ENCODE data around the gene ABCC11. TPM values are rescaled to one million over a fixed set of nuclear protein-coding genes. Genes with fewer than 3 reads are reported as not detected.

The ABCC11 gene
- total and polyA plus RNA-seq, 2 of the 13 experiments (the other 11 are each of a cell fraction or from before 2014, with no cell fraction given), result 1.0 to 1.4 TPM

DNA sequence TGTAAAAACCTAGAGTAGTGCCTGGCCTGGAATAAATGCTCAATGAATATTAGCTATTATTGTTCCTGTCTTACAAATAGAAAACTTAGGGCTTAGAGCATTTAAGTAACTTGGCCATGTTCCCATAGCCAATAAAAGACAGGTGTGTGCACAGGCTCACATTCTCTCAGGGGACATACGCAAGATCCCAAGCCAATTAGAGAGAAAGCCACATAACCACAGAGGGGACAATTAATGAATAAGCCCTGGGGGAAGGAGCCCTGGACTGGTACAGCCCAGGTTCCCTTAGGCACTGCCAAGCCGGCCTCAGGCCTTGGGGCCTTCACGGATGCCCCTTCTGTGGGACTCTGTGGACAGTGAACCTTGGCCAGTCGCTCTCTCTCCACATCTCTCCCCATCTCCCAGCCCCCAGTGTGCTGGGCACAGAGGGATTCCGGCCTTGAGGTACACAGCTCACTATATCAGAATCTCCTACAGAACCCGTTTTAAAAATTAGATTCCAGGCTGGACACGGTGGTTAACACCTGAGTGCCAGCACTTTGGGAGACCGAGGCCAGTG, 64.3 kb downstream of the ABCC11 start (continued):
- TF ChIP-seq, protein P1, sequence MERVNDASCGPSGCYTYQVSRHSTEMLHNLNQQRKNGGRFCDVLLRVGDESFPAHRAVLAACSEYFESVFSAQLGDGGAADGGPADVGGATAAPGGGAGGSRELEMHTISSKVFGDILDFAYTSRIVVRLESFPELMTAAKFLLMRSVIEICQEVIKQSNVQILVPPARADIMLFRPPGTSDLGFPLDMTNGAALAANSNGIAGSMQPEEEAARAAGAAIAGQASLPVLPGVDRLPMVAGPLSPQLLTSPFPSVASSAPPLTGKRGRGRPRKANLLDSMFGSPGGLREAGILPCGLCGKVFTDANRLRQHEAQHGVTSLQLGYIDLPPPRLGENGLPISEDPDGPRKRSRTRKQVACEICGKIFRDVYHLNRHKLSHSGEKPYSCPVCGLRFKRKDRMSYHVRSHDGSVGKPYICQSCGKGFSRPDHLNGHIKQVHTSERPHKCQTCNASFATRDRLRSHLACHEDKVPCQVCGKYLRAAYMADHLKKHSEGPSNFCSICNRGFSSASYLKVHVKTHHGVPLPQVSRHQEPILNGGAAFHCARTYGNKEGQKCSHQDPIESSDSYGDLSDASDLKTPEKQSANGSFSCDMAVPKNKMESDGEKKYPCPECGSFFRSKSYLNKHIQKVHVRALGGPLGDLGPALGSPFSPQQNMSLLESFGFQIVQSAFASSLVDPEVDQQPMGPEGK (CRISPR knock-in tag; IDR thresholded peaks at IDR 0.05), result peak; percentile 54; the same call in 1 of the 2 replicates
- TF ChIP-seq, protein P2, sequence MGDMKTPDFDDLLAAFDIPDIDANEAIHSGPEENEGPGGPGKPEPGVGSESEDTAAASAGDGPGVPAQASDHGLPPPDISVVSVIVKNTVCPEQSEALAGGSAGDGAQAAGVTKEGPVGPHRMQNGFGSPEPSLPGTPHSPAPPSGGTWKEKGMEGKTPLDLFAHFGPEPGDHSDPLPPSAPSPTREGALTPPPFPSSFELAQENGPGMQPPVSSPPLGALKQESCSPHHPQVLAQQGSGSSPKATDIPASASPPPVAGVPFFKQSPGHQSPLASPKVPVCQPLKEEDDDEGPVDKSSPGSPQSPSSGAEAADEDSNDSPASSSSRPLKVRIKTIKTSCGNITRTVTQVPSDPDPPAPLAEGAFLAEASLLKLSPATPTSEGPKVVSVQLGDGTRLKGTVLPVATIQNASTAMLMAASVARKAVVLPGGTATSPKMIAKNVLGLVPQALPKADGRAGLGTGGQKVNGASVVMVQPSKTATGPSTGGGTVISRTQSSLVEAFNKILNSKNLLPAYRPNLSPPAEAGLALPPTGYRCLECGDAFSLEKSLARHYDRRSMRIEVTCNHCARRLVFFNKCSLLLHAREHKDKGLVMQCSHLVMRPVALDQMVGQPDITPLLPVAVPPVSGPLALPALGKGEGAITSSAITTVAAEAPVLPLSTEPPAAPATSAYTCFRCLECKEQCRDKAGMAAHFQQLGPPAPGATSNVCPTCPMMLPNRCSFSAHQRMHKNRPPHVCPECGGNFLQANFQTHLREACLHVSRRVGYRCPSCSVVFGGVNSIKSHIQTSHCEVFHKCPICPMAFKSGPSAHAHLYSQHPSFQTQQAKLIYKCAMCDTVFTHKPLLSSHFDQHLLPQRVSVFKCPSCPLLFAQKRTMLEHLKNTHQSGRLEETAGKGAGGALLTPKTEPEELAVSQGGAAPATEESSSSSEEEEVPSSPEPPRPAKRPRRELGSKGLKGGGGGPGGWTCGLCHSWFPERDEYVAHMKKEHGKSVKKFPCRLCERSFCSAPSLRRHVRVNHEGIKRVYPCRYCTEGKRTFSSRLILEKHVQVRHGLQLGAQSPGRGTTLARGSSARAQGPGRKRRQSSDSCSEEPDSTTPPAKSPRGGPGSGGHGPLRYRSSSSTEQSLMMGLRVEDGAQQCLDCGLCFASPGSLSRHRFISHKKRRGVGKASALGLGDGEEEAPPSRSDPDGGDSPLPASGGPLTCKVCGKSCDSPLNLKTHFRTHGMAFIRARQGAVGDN (CRISPR knock-in tag; IDR thresholded peaks at IDR 0.05), result peak; percentile 52
- TF ChIP-seq SIN3B (IDR thresholded peaks at IDR 0.05; ENCODE audit: low read length), result no peak
- no peak for TF ChIP-seq DMAP1 (CRISPR knock-in tag; IDR thresholded peaks at IDR 0.05)
- peak; percentile 31; the same call in 1 of the 2 replicates for TF ChIP-seq HOXA3 (CRISPR knock-in tag; IDR thresholded peaks at IDR 0.05)
- TF ChIP-seq SMC3 (IDR thresholded peaks at IDR 0.05; ENCODE audit: low read length), result no peak
- TF ChIP-seq ZBTB20 (CRISPR knock-in tag; IDR thresholded peaks at IDR 0.05; ENCODE audit: borderline replicate concordance, low read depth), result no peak
- TF ChIP-seq, protein P3, sequence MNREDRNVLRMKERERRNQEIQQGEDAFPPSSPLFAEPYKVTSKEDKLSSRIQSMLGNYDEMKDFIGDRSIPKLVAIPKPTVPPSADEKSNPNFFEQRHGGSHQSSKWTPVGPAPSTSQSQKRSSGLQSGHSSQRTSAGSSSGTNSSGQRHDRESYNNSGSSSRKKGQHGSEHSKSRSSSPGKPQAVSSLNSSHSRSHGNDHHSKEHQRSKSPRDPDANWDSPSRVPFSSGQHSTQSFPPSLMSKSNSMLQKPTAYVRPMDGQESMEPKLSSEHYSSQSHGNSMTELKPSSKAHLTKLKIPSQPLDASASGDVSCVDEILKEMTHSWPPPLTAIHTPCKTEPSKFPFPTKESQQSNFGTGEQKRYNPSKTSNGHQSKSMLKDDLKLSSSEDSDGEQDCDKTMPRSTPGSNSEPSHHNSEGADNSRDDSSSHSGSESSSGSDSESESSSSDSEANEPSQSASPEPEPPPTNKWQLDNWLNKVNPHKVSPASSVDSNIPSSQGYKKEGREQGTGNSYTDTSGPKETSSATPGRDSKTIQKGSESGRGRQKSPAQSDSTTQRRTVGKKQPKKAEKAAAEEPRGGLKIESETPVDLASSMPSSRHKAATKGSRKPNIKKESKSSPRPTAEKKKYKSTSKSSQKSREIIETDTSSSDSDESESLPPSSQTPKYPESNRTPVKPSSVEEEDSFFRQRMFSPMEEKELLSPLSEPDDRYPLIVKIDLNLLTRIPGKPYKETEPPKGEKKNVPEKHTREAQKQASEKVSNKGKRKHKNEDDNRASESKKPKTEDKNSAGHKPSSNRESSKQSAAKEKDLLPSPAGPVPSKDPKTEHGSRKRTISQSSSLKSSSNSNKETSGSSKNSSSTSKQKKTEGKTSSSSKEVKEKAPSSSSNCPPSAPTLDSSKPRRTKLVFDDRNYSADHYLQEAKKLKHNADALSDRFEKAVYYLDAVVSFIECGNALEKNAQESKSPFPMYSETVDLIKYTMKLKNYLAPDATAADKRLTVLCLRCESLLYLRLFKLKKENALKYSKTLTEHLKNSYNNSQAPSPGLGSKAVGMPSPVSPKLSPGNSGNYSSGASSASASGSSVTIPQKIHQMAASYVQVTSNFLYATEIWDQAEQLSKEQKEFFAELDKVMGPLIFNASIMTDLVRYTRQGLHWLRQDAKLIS (CRISPR knock-in tag; IDR thresholded peaks at IDR 0.05), result no peak
- 0 out of 2 replicates have a peak, but pooled peaks have one; percentile 37 for TF ChIP-seq ZNF766 (CRISPR knock-in tag; IDR thresholded peaks at IDR 0.05; ENCODE audit: borderline replicate concordance)
- no peak for TF ChIP-seq ZNF264 (CRISPR knock-in tag; IDR thresholded peaks at IDR 0.05)
- no peak for TF ChIP-seq MED8 (CRISPR knock-in tag; IDR thresholded peaks at IDR 0.05; ENCODE audit: insufficient replicate concordance)
- TF ChIP-seq MTA1 (CRISPR knock-in tag; IDR thresholded peaks at IDR 0.05; ENCODE audit: borderline replicate concordance), result 0 out of 2 replicates have a peak, but pooled peaks have one; percentile 21
- TF ChIP-seq FOSL1 (CRISPR knock-in tag; IDR thresholded peaks at IDR 0.05; ENCODE audit: borderline replicate concordance), result peak; percentile 25; the same call in 1 of the 2 replicates
- TF ChIP-seq ZFP62 (CRISPR knock-in tag; IDR thresholded peaks at IDR 0.05), result no peak
- TF ChIP-seq, protein P4, sequence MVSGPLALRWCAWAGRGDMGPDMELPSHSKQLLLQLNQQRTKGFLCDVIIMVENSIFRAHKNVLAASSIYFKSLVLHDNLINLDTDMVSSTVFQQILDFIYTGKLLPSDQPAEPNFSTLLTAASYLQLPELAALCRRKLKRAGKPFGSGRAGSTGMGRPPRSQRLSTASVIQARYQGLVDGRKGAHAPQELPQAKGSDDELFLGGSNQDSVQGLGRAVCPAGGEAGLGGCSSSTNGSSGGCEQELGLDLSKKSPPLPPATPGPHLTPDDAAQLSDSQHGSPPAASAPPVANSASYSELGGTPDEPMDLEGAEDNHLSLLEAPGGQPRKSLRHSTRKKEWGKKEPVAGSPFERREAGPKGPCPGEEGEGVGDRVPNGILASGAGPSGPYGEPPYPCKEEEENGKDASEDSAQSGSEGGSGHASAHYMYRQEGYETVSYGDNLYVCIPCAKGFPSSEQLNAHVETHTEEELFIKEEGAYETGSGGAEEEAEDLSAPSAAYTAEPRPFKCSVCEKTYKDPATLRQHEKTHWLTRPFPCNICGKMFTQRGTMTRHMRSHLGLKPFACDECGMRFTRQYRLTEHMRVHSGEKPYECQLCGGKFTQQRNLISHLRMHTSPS (CRISPR knock-in tag; IDR thresholded peaks at IDR 0.05; ENCODE audit: low read depth), result peak; percentile 81
- no peak for TF ChIP-seq ZNF460 (CRISPR knock-in tag; IDR thresholded peaks at IDR 0.05; ENCODE audit: borderline replicate concordance)
- TF ChIP-seq, protein P5, sequence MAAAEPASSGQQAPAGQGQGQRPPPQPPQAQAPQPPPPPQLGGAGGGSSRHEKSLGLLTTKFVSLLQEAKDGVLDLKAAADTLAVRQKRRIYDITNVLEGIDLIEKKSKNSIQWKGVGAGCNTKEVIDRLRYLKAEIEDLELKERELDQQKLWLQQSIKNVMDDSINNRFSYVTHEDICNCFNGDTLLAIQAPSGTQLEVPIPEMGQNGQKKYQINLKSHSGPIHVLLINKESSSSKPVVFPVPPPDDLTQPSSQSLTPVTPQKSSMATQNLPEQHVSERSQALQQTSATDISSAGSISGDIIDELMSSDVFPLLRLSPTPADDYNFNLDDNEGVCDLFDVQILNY (CRISPR knock-in tag; conservative IDR thresholded peaks at IDR 0.05), result no peak

Data from HepG2 (cell line).